SK-N-SH (cell line): ENCODE data around the gene P3H2. TPM values are rescaled to one million over a fixed set of nuclear protein-coding genes. Genes with fewer than 3 reads are reported as not detected.

Experiments used
- CTCF ChIA-PET: fragments of 300-600, 350-600 bp; formaldehyde crosslinking; extraction: SDS; loops from one replicate; lab custom pipeline; 2021; lab: Yijun Ruan, JAX
- POLR2A ChIA-PET: fragments of 350-600 bp; sonication (Branson Sonifier 250); formaldehyde crosslinking; extraction: SDS; loops from one replicate; lab custom pipeline; 2020; ENCODE audit warnings: antibody characterized with exemption, inconsistent platforms; lab: Yijun Ruan, JAX
- DNase-seq: peaks from one replicate; pipeline ENCODE4 v3.0.0; 2012
- H2AFZ ChIP-seq: fragments of 200-600 bp; sonication (generic); 2 replicates; pipeline ENCODE4 v1.8.1; 2016; ENCODE audit warnings: antibody characterized with exemption, mild to moderate bottlenecking, low read depth
- H3F3A ChIP-seq: fragments of 200-600 bp; sonication (generic); replicated peaks from 2 replicates; pipeline ENCODE3; 2016; ENCODE audit warnings: antibody characterized with exemption, mild to moderate bottlenecking; ENCODE audit not compliant: insufficient read depth
- H3K27ac ChIP-seq, 2 experiments: fragments of 200-500 bp in 1 of 2; fragments of 200-600 bp in 1 of 2; sonication (Bioruptor generic) in 1 of 2; sonication (generic), shearing (Covaris generic) in 1 of 2; 2 replicates each; pipeline versions ENCODE4 v1.5.1 to v1.6.1; 2014 to 2016; ENCODE audit warnings: low read depth in 2 of 2, inconsistent platforms in 1 of 2, low read length in 1 of 2, mild to moderate bottlenecking in 1 of 2, mixed read lengths in 1 of 2
- H3K27me3 ChIP-seq: fragments of 200-600 bp; sonication (generic), shearing (Covaris generic); 2 replicates; pipeline ENCODE4 v1.6.1; 2016; ENCODE audit warnings: mixed run types; ENCODE audit not compliant: insufficient read depth
- H3K36me3 ChIP-seq, 2 experiments: fragments of 200-500 bp in 1 of 2; fragments of 200-600 bp in 1 of 2; sonication (Bioruptor generic) in 1 of 2; sonication (generic) in 1 of 2; replicated peaks in 1 of 2; 2 replicates each; pipeline versions ENCODE3 to v1.5.1; 2014 to 2016; ENCODE audit warnings: low read length in 1 of 2, mild to moderate bottlenecking in 1 of 2; ENCODE audit not compliant: insufficient read depth in 2 of 2, control insufficient read depth in 1 of 2
- H3K4me1 ChIP-seq, 2 experiments: fragments of 200-500 bp in 1 of 2; fragments of 200-600 bp in 1 of 2; sonication (Bioruptor generic) in 1 of 2; sonication (generic), shearing (Covaris generic) in 1 of 2; 2 replicates each; pipeline versions ENCODE4 v1.5.1 to v1.6.1; 2014 to 2016; ENCODE audit warnings: low read depth in 1 of 2, low read length in 1 of 2, mixed run types in 1 of 2; ENCODE audit not compliant: insufficient read depth in 2 of 2, control insufficient read depth in 1 of 2
- H3K4me2 ChIP-seq: fragments of 200-600 bp; sonication (generic), shearing (Covaris generic); 2 replicates; pipeline ENCODE4 v1.6.1; 2017; ENCODE audit warnings: mixed run types
- H3K4me3 ChIP-seq, 2 experiments: fragments of 200-500 bp in 1 of 2; fragments of 200-600 bp in 1 of 2; sonication (Bioruptor generic) in 1 of 2; sonication (generic), shearing (Covaris generic) in 1 of 2; 2 replicates each; pipeline versions ENCODE4 v1.5.1 to v1.8.1; 2014 to 2016; ENCODE audit warnings: low read depth in 2 of 2, inconsistent platforms in 1 of 2, low read length in 1 of 2, mild to moderate bottlenecking in 1 of 2, mixed read lengths in 1 of 2, moderate library complexity in 1 of 2
- H3K79me2 ChIP-seq: fragments of 200-600 bp; sonication (generic); 2 replicates; pipeline ENCODE4 v1.8.1; 2017; ENCODE audit warnings: mild to moderate bottlenecking; ENCODE audit not compliant: insufficient read depth
- H3K9ac ChIP-seq: fragments of 200-600 bp; sonication (generic); 2 replicates; pipeline ENCODE4 v1.6.1; 2017; ENCODE audit warnings: mixed run types
- H3K9me2 ChIP-seq: fragments of 200-600 bp; sonication (generic); 2 replicates; pipeline ENCODE4 v1.6.1; 2017; ENCODE audit warnings: mixed run types
- H3K9me3 ChIP-seq: fragments of 200-600 bp; sonication (generic); 2 replicates; pipeline ENCODE4 v1.6.1; 2017; ENCODE audit warnings: mixed run types, mild to moderate bottlenecking, moderate library complexity
- H4K20me1 ChIP-seq: fragments of 200-600 bp; sonication (generic); 2 replicates; pipeline ENCODE4 v1.6.1; 2017; ENCODE audit warnings: mild to moderate bottlenecking, mixed run types; ENCODE audit not compliant: insufficient read depth
- EP300 ChIP-seq, 2 experiments: IDR thresholded peaks; 2 replicates each; pipeline versions ENCODE4 v1.4.0 to v1.6.1; 2012; ENCODE audit warnings: borderline replicate concordance in 1 of 2, low read depth in 1 of 2, low read length in 1 of 2
- EZH2phosphoT487 ChIP-seq: fragments of 200-600 bp; sonication (generic); IDR thresholded peaks from 2 replicates; pipeline ENCODE4 v1.6.1; 2017; ENCODE audit warnings: low read depth, mixed run types, mild to moderate bottlenecking, antibody characterized with exemption, moderate library complexity, borderline replicate concordance
- GATA2 ChIP-seq: sonication (generic); formaldehyde crosslinking; IDR thresholded peaks from 2 replicates; pipeline ENCODE4 v1.5.0; 2020; ENCODE audit warnings: mild to moderate bottlenecking, missing genetic modification reagents
- NFIC ChIP-seq: IDR thresholded peaks from 2 replicates; pipeline ENCODE4 v1.4.0; 2012; ENCODE audit warnings: borderline replicate concordance
- NRF1 ChIP-seq: IDR thresholded peaks from 2 replicates; pipeline ENCODE4 v1.6.1; 2012; ENCODE audit warnings: low read depth, mild to moderate bottlenecking, low read length
- RFX5 ChIP-seq: IDR thresholded peaks from 2 replicates; pipeline ENCODE4 v1.6.1; 2012; ENCODE audit warnings: mild to moderate bottlenecking, improper control_type of control experiment, low read length
- SIN3A ChIP-seq: IDR thresholded peaks from 2 replicates; pipeline ENCODE4 v1.6.1; 2012; ENCODE audit warnings: low read depth, mild to moderate bottlenecking, low read length, moderate library complexity, borderline replicate concordance
- WGBS: methylation state at CpG from one replicate; pipeline ENCODE4 v1.1.6; 2017; ENCODE audit warnings: low lambda C conversion rate; 5-methylcytosine and 5-hydroxymethylcytosine counted together
- polyA plus RNA-seq, 3 experiments: library from polyadenylated mRNA; depleted of rRNA; stranded (reverse); fragments of >200 nt; gene quantifications; 2 replicates each; pipeline ENCODE4 v1.2.3, GENCODE V29; 2012
- TF ChIP-seq, protein P1 (sequence below): IDR thresholded peaks from 2 replicates; pipeline ENCODE4 v1.4.0; 2012; ENCODE audit warnings: low read depth
- TF ChIP-seq, protein P2 (sequence below): IDR thresholded peaks from 2 replicates; pipeline ENCODE4 v1.4.0; 2012; ENCODE audit warnings: low read depth, borderline replicate concordance
- TF ChIP-seq, protein P3 (sequence below): IDR thresholded peaks from 2 replicates; pipeline ENCODE4 v1.4.0; 2012; ENCODE audit warnings: low read depth, borderline replicate concordance
- TF ChIP-seq, protein P4 (sequence below): IDR thresholded peaks from 2 replicates; pipeline ENCODE4 v1.6.1; 2012; ENCODE audit warnings: mild to moderate bottlenecking, low read depth, low read length, moderate library complexity
- TF ChIP-seq, protein P5 (sequence below): fragments of 150-350 bp; IDR thresholded peaks from 2 replicates; pipeline ENCODE4 v1.6.1; 2016; ENCODE audit warnings: mild to moderate bottlenecking, low read depth, low read length
- TF ChIP-seq, protein P6 (sequence below): IDR thresholded peaks from 2 replicates; pipeline ENCODE4; 2012

Gene P3H2
- polyA plus RNA-seq, 1 of the 3 experiments (the other 2 are of a cell fraction) = 2.8 TPM

DNA sequence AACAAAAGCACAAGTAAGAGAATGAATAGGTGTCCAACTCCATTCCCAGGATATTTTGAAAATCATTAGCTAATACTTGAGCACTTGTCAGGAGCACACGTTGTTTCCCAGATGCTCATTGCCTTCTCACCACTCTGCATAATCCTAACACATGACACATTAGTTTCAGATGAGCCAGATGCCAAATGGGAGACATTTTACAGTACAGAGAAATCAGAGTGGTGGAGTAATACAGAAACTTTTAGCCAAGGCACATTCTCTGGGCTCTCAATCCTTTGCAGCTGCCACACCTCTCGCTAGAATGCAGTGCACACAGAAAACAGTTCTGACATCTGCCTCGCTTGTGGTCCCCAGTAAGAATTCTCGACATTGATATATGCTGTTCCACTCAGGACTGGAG is 76.6 kb downstream of the P3H2 start:
- H3K79me2 ChIP-seq = no peaks in the 10 kb centered on the region

More for the DNA sequence above, 76.6 kb downstream of the P3H2 start:
- Histone ChIP-seq H3K4me3 (no peak overlapping the region), H3K36me3 (no peaks in the 10 kb centered on the region), H3K4me1 (peaks cover 0 to 12% of the 10 kb centered on the region in 2 experiments; a peak in 3 of 4 replicates), H3K9ac (no peak overlapping the region), H3K27me3 (0 out of 2 replicates have a peak, but pooled peaks cover 5% of the 10 kb centered on the region), H4K20me1 (no peaks in the 10 kb centered on the region), H3F3A (peaks cover 8% of the 10 kb centered on the region), H2AFZ (no peak overlapping the region), H3K9me3 (no peaks in the 10 kb centered on the region), H3K9me2 (no peaks in the 10 kb centered on the region), H3K27ac (no peak overlapping the region), H3K4me2 (no peak overlapping the region)
- ChIA-PET POLR2A (no interaction called here), CTCF (interaction anchor here (1.0 to 1.1 kb wide), 2 partner anchors 77 to 303 kb away, joined by 3 read pairs; partner anchors contain the start of gene P3H2)
- WGBS = 53% methylated on average over 4 of the region's 4 CpGs
- TF ChIP-seq NFIC (no peak), RFX5 (no peak), GATA2 (CRISPR knock-in tag) (no peak), EP300 (IDR thresholded peaks at IDR 0.05; ENCODE audit: borderline replicate concordance in 1 of 2, low read depth in 1 of 2, low read length in 1 of 2) (no peak), EZH2phosphoT487 (no peak), SIN3A (no peak), NRF1 (no peak)
- TF ChIP-seq, protein P1, sequence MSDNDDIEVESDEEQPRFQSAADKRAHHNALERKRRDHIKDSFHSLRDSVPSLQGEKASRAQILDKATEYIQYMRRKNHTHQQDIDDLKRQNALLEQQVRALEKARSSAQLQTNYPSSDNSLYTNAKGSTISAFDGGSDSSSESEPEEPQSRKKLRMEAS = no peak
- TF ChIP-seq, protein P2, sequence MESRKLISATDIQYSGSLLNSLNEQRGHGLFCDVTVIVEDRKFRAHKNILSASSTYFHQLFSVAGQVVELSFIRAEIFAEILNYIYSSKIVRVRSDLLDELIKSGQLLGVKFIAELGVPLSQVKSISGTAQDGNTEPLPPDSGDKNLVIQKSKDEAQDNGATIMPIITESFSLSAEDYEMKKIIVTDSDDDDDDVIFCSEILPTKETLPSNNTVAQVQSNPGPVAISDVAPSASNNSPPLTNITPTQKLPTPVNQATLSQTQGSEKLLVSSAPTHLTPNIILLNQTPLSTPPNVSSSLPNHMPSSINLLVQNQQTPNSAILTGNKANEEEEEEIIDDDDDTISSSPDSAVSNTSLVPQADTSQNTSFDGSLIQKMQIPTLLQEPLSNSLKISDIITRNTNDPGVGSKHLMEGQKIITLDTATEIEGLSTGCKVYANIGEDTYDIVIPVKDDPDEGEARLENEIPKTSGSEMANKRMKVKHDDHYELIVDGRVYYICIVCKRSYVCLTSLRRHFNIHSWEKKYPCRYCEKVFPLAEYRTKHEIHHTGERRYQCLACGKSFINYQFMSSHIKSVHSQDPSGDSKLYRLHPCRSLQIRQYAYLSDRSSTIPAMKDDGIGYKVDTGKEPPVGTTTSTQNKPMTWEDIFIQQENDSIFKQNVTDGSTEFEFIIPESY = no peak
- TF ChIP-seq, protein P3, sequence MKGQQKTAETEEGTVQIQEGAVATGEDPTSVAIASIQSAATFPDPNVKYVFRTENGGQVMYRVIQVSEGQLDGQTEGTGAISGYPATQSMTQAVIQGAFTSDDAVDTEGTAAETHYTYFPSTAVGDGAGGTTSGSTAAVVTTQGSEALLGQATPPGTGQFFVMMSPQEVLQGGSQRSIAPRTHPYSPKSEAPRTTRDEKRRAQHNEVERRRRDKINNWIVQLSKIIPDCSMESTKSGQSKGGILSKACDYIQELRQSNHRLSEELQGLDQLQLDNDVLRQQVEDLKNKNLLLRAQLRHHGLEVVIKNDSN = no peak
- TF ChIP-seq, protein P4, sequence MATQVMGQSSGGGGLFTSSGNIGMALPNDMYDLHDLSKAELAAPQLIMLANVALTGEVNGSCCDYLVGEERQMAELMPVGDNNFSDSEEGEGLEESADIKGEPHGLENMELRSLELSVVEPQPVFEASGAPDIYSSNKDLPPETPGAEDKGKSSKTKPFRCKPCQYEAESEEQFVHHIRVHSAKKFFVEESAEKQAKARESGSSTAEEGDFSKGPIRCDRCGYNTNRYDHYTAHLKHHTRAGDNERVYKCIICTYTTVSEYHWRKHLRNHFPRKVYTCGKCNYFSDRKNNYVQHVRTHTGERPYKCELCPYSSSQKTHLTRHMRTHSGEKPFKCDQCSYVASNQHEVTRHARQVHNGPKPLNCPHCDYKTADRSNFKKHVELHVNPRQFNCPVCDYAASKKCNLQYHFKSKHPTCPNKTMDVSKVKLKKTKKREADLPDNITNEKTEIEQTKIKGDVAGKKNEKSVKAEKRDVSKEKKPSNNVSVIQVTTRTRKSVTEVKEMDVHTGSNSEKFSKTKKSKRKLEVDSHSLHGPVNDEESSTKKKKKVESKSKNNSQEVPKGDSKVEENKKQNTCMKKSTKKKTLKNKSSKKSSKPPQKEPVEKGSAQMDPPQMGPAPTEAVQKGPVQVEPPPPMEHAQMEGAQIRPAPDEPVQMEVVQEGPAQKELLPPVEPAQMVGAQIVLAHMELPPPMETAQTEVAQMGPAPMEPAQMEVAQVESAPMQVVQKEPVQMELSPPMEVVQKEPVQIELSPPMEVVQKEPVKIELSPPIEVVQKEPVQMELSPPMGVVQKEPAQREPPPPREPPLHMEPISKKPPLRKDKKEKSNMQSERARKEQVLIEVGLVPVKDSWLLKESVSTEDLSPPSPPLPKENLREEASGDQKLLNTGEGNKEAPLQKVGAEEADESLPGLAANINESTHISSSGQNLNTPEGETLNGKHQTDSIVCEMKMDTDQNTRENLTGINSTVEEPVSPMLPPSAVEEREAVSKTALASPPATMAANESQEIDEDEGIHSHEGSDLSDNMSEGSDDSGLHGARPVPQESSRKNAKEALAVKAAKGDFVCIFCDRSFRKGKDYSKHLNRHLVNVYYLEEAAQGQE = no peak
- TF ChIP-seq, protein P5, sequence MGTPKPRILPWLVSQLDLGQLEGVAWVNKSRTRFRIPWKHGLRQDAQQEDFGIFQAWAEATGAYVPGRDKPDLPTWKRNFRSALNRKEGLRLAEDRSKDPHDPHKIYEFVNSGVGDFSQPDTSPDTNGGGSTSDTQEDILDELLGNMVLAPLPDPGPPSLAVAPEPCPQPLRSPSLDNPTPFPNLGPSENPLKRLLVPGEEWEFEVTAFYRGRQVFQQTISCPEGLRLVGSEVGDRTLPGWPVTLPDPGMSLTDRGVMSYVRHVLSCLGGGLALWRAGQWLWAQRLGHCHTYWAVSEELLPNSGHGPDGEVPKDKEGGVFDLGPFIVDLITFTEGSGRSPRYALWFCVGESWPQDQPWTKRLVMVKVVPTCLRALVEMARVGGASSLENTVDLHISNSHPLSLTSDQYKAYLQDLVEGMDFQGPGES = no peak
- TF ChIP-seq, protein P6, sequence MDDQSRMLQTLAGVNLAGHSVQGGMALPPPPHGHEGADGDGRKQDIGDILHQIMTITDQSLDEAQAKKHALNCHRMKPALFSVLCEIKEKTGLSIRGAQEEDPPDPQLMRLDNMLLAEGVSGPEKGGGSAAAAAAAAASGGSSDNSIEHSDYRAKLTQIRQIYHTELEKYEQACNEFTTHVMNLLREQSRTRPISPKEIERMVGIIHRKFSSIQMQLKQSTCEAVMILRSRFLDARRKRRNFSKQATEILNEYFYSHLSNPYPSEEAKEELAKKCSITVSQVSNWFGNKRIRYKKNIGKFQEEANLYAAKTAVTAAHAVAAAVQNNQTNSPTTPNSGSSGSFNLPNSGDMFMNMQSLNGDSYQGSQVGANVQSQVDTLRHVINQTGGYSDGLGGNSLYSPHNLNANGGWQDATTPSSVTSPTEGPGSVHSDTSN = no peak
- DNase-seq = no peak
